Measurements from ENCODE around the gene PRM2.

DNA sequence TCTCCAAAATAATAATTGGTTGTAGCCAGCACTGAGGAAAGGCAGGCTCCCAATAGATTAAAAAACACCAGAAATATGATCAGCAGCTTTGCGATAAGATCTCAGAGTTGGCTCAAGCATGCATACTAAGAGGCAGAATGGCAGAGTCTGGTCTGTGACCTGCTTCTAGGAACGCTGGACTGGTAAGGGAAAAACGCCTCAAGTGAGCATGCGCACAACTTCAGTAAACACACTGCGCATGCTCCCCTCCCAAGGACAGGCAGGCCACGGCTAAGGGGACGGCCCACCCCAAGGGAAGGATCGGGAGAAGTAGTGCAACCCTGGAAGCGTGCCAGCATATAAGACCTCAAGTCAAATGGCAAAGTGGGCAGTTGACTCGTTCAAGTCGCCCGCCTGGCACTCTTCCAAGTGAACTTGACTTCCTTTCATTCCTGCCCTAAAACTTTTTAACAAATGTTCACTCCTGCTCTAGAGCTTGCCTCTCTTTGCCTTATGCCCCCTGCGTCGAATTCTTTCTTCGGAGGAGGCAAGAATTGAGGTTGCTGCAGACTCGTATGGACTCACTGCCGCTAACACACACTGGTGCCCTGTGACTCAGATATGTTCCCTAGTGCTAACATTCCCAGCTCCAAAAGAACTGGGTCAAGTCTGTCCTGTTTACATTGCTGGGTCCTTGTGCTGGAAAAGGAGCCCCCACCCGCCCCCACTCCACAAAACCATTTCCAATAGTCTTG, 27.3 kb upstream of the PRM2 start:
- TF ChIP-seq ZNF274 (IDR thresholded peaks at IDR 0.05; ENCODE audit: low read depth, low read length) (no peak), YY1 (IDR thresholded peaks at IDR 0.05; ENCODE audit: insufficient read depth, insufficient read length) (no peak)
